ENCODE measurements around the gene KIF17.

Gene KIF17

DNA sequence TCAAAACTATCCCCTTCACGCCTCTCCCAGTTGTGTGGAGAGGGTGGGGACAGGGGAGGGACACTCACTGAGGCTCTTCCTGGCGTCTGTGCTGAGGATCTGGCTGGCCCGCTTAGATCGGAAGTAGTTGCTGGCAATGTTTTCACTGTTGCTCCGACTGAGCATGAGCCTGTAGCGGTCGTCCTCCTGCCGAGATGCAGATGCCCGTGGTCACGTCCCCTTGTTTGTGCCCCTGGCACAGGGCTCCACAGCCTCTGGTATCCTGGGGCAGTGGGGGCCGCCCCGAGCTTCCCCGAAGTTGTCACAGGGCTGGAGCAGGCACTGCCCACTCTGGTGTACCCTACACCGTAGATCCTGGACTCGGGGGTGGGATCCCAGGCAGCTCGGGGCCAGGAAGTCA lies 51.7 kb downstream of the KIF17 start:
- DNase-seq (ENCODE audit: extremely low spot score, insufficient read length, low read depth): no peak
- FAIRE-seq: no peak

- FAIRE-seq (no peak), DNase-seq (ENCODE audit: extremely low spot score, insufficient read length, low read depth) (no peak)
These were observed 52.1 kb downstream of the KIF17 start for GRCh38 chr1:20665726-20666125.

- DNase-seq (ENCODE audit: extremely low spot score, insufficient read length, low read depth): no peak
- no peak for FAIRE-seq
These were observed 53.7 kb downstream of the KIF17 start for GRCh38 chr1:20663969-20664715.

- DNase-seq (ENCODE audit: extremely low spot score, insufficient read length, low read depth) (no peak), FAIRE-seq (no peak)
These were observed 54.4 kb downstream of the KIF17 start for GRCh38 chr1:20663365-20663764.

- no peak for FAIRE-seq
- DNase-seq (ENCODE audit: extremely low spot score, insufficient read length, low read depth): no peak
These were observed 55.7 kb downstream of the KIF17 start for GRCh38 chr1:20662110-20662475.

DNA sequence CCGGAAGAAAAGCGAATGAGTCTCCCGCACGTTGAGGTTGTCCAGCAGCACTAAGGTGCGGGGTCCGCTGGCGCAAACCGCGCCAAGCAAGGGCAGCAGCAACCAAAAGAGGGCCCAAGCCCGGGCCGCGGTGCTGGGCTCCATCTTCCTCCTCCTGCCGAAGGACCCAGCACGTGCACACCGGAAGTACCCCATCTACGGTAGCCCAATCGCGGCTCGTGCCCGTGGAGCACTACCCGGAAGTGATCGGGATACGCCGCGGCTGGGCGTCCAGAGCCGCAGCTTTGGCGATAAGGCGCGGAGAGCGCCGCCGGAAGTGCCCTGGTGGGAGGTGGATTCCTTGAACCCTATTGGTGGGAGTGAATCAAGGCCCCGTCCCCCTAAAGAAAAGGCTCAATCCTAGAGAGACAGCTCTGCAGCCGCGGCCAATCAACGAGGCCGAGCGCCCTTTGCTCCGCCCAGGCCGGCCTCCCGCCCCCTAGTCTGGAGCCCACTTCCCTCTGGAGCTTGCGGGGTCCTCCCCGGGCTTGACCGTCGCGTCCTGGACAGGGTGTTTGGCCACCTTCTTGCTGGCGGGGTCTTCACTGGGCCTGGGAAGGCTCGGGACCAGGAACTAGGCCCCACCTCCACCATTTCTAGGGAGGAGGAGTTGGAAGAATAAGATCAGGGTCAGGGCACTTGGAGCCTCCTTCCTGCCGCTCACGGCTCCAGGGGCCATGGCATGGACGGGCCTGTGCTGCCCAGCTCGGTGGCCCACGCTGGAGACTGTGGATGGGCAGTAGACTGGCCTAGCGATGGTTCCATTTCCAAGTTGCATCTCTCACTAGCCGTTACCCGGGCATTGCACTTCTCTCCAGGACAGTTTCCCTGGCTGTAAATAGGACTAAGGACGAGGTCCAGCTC lies 56.3 kb downstream of the KIF17 start, which contains the start of gene DDOST:
TSS of gene DDOST (minus strand) at position 163 of the 903 bp plus-strand sequence. CDS start at position 144, 19 bp downstream.
- FAIRE-seq: peak; percentile 100
- DNase-seq (ENCODE audit: extremely low spot score, insufficient read length, low read depth): peak; percentile 98

GRCh38 chr1:20660847-20661206 lies 57.0 kb downstream of the KIF17 start:
- DNase-seq (ENCODE audit: extremely low spot score, insufficient read length, low read depth) (no peak), FAIRE-seq (no peak)

DNA sequence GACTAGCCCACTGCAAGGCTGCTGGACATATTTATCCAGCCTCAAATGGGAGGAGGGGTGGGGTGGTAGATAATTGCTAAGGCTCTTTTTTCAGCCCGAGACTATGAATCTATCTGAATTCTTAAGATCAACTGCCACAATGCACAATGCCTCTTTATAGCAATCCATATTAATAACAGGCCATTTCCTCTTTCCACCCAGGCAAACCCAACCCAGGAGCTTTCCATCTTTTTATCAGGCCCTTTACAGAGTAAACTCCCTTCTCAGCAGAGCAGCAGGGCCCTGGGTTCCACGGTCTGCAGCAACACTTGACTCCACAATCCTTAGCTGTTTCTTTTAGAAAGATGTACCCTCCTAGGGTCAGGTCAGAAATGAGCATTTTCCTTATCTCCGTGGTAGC lies 57.4 kb downstream of the KIF17 start:
- FAIRE-seq (no peak), DNase-seq (ENCODE audit: extremely low spot score, insufficient read length, low read depth) (no peak)

DNA sequence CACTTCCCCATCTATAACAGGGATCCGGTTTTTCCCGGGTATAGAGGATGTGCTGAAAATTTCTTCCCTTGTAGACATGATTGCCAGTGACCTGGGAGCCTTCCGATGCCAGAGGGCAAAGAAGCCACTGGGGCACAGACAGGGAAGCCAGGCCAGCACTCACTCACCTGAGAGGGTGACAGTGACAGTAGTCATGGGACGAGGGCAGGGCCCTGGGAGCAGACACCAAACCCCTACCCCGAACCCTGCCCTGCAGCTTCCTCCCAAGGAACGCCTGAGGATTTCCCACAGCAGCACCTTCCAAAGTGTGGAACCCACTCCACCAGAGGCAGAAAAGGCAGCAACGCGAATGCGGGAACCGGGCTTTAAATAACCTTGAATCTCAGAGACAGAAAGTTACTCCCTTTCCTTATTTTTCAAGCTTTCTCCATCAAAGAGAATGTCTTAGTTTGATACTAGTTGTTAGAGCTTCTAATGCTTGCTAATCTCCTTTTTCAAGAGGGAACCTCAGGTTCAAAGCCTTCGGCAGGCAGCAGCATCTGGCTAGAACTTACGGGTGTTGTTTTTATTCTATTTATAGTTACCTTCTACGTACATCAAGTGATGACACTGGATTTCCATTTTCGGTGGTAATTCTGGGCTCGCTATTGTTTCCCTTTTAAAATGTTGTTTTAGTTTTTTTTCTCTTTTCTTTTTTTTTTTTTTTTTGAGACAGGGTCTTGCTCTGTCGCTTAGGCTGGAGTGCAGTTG lies 59.5 kb downstream of the KIF17 start:
- DNase-seq (ENCODE audit: extremely low spot score, insufficient read length, low read depth) (no peak), FAIRE-seq (no peak)

GRCh38 chr1:20657024-20657423 lies 60.8 kb downstream of the KIF17 start:
- FAIRE-seq (no peak), DNase-seq (ENCODE audit: extremely low spot score, insufficient read length, low read depth) (no peak)

DNA sequence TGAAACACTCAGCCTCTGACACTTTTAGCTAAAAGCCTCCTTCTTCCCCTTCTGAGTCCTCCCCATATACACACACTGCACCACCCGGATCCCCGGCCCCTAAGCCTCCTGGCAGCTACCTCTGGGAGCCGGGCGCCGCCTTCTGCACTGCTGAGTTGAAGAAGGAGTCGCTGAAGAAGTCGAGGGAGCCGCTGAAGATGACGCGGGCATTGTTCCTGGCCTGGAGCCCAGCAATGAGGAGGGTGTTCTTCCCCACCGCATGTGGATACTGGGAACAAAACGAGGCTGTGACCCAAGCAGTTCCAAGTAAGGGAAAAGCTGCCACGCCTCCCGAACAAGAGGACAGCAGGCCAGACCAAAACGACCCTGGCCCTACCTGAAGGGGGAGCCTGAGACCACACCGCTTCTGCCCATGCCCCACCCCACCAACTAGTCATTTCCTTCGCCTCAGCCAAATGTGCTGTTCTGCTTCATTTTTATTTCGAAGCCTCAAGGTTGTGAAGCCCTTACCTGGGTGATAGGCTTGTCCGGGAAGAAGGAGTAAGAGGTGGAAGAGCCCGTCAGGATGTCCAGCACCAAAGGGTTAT lies 63.6 kb downstream of the KIF17 start:
- FAIRE-seq (no peak), DNase-seq (ENCODE audit: extremely low spot score, insufficient read length, low read depth) (no peak)

- no peak for FAIRE-seq
- no peak for DNase-seq (ENCODE audit: extremely low spot score, insufficient read length, low read depth)
These were observed 65.5 kb downstream of the KIF17 start for GRCh38 chr1:20652300-20652699.

DNA sequence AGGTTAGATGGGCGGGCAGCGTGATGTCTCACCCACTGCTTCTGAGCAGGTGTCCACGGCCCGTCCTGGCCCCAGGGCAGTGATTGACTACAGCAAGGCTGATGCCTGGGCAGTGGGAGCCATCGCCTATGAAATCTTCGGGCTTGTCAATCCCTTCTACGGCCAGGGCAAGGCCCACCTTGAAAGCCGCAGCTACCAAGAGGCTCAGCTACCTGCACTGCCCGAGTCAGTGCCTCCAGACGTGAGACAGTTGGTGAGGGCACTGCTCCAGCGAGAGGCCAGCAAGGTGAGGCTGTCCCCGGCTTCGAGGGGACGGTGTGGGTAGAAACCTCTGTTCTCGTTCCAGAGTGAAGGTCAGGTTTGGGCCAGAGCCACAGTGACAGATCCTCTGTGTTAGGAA lies 68.9 kb downstream of the KIF17 start:
- FAIRE-seq: no peak

GRCh38 chr1:20648438-20648837 lies 69.4 kb downstream of the KIF17 start:
- FAIRE-seq (no peak), DNase-seq (ENCODE audit: extremely low spot score, insufficient read length, low read depth) (no peak)

More for the DNA sequence above, 68.9 kb downstream of the KIF17 start:
- no peak for DNase-seq (ENCODE audit: extremely low spot score, insufficient read length, low read depth)

GRCh38 chr1:20645414-20645813 lies 72.4 kb downstream of the KIF17 start:
- DNase-seq (ENCODE audit: extremely low spot score, insufficient read length, low read depth): no peak
- FAIRE-seq: no peak

GRCh38 chr1:20644416-20644815 lies 73.4 kb downstream of the KIF17 start:
- no peak for DNase-seq (ENCODE audit: extremely low spot score, insufficient read length, low read depth)

GRCh38 chr1:20643080-20643479 lies 74.7 kb downstream of the KIF17 start:
- FAIRE-seq: no peak
- DNase-seq (ENCODE audit: extremely low spot score, insufficient read length, low read depth): no peak

More at GRCh38 chr1:20644416-20644815, 73.4 kb downstream of the KIF17 start:
- FAIRE-seq: no peak

GRCh38 chr1:20641975-20642374 lies 75.8 kb downstream of the KIF17 start:
- FAIRE-seq: no peak
- DNase-seq (ENCODE audit: extremely low spot score, insufficient read length, low read depth): no peak

DNA sequence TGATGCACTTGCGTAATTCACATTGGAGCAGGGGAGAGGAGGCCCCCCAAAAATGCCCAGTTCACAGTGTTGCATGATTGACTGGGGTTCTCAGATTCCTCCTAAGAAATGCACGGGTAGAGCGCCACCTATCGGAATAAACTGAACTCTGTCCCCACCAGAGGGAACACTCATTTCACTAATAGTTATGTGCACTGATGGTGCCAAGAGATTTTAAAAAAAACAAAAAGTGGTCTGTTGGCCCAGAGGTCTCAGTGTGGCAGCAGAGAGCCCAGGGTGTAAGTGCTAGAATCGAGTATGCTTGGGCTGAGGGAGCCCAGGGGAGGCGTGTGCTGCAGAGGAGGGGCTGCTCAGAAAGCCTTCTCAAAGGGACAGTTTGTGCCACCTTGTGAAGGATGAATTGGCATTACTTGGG lies 77.6 kb downstream of the KIF17 start:
- FAIRE-seq: peak; percentile 66
- no peak for DNase-seq (ENCODE audit: extremely low spot score, insufficient read length, low read depth)

GRCh38 chr1:20636785-20637347 lies 80.9 kb downstream of the KIF17 start:
- FAIRE-seq: no peak
- no peak for DNase-seq (ENCODE audit: extremely low spot score, insufficient read length, low read depth)

Measured in GM18507 (cell line).